Hepatocyte (in vitro differentiated cells): Measurements from ENCODE around the gene PHF21B.

ENCODE experiments used
- EZH2 ChIP-seq: fragments of 200-600 bp; sonication (generic); IDR thresholded peaks from 2 replicates; pipeline ENCODE4 v1.6.1; 2016; ENCODE audit warnings: antibody characterized with exemption, mild to moderate bottlenecking, borderline replicate concordance
- EZH2phosphoT487 ChIP-seq: fragments of 200-600 bp; sonication (generic); IDR thresholded peaks from one replicate; pipeline ENCODE4 v1.6.1; 2018; ENCODE audit warnings: antibody characterized with exemption, mild to moderate bottlenecking, low read depth, moderate library complexity; ENCODE audit not compliant: unreplicated experiment, severe bottlenecking
- TF ChIP-seq, protein P1 (sequence below): fragments of 200-600 bp; sonication (generic); IDR thresholded peaks from 2 replicates; pipeline ENCODE4 v1.5.1; 2016; ENCODE audit warnings: antibody characterized with exemption, mild to moderate bottlenecking; ENCODE audit not compliant: poor library complexity

- TF ChIP-seq, protein P1, sequence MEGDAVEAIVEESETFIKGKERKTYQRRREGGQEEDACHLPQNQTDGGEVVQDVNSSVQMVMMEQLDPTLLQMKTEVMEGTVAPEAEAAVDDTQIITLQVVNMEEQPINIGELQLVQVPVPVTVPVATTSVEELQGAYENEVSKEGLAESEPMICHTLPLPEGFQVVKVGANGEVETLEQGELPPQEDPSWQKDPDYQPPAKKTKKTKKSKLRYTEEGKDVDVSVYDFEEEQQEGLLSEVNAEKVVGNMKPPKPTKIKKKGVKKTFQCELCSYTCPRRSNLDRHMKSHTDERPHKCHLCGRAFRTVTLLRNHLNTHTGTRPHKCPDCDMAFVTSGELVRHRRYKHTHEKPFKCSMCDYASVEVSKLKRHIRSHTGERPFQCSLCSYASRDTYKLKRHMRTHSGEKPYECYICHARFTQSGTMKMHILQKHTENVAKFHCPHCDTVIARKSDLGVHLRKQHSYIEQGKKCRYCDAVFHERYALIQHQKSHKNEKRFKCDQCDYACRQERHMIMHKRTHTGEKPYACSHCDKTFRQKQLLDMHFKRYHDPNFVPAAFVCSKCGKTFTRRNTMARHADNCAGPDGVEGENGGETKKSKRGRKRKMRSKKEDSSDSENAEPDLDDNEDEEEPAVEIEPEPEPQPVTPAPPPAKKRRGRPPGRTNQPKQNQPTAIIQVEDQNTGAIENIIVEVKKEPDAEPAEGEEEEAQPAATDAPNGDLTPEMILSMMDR, result no peak
- no peak for TF ChIP-seq EZH2
- no peak for TF ChIP-seq EZH2phosphoT487
Observed at GRCh38 chr22:44929359-44930015, 80.3 kb downstream of the PHF21B start.
